IPS-18c (cell line): ENCODE results near the gene HJURP.

Experiments used
- H3K4me3 ChIP-seq: 2 replicates; pipeline ENCODE4 v1.7.0; 2013; ENCODE audit warnings: low read depth, mild to moderate bottlenecking, low read length, moderate library complexity; ENCODE audit not compliant: insufficient read depth
- H3K9me3 ChIP-seq: one replicate; pipeline ENCODE4 v1.6.1; 2013; ENCODE audit warnings: mild to moderate bottlenecking, low read length, moderate library complexity; ENCODE audit not compliant: control insufficient read depth, insufficient read depth

The HJURP gene

DNA sequence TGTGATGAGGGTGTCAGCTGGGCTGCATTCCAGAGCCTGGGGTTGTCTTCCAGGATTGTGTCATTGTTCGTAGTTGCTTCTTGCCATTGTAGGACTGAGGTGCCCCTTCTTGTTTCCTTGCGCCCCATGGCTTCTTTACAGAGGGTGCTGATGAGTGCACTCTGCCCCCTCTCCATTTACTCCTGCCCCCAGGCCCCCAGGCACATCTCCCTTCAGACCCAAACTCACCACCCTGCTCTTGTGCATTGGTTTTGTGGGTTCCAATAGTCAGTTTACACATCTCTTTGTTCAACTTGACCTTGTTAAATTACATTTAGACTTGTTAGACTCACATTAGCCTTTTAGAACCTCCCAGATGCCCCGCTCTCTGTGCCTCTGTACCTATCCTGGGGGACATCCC, 33.1 kb downstream of the HJURP start:
- Histone ChIP-seq H3K9me3 (no peaks in the 10 kb centered on the region), H3K4me3 (no peak overlapping the region)

DNA sequence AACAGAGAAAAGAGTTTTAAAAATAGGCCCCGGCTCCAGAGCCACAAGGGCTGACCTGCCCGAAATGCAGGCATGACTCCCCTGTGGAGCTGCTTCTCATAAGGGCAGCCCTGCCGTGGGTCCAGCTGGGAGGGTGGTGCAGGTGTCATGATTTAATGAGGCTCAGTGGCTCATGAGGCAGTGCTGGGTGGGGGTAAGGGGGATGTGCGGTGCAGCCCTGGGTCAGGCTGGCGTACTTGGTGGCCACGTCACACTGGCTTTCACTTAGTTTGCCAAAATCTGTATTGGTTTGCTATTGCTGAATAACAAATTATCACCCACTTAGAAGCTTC, 33.6 kb downstream of the HJURP start:
- H3K4me3 ChIP-seq = no peak overlapping the region
- no peaks in the 10 kb centered on the region for H3K9me3 ChIP-seq

DNA sequence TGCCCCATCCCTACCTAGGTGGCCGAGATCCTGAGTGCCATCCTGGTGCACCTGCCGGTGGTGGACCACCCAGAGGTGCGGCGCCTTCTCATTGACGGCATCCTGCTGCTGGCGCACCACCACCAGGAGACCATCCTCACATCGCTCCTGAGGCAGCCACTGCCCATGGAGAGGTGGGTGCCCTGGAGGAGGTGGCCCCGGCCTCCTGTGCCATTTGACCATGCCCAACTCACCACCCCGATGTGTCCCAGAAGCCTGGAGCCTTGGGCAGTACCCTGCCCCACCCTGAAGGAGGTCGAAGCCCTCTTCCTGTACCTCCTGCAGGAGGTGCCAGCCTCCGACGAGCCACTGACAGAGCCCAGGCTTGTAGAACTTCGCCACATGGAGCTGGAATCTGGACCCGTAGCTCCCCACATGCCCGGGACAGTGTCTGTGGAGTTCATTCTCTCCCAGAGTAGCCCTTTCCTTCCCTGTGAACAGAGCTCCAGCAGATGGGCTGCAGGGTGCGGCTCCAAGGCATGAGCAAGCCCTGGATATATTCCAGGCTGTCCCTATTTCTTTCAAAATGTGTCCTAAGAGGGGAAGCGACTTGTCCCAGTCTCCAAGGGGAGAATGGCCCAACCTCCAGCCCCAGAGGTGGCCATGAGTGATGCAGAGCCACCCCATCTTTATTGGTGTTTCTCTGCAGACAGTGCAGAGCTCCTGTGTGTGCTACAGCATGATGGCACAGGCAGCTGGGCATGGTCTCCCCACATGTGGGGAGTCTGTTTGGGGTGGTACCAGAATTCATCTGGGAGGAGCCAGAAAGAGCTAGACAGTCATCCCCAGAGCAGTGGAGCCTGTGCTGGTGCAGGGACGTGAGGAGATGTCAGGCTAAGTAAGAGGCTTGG, 34.2 kb downstream of the HJURP start:
- H3K9me3 ChIP-seq = no peaks in the 10 kb centered on the region
- H3K4me3 ChIP-seq = no peak overlapping the region

DNA sequence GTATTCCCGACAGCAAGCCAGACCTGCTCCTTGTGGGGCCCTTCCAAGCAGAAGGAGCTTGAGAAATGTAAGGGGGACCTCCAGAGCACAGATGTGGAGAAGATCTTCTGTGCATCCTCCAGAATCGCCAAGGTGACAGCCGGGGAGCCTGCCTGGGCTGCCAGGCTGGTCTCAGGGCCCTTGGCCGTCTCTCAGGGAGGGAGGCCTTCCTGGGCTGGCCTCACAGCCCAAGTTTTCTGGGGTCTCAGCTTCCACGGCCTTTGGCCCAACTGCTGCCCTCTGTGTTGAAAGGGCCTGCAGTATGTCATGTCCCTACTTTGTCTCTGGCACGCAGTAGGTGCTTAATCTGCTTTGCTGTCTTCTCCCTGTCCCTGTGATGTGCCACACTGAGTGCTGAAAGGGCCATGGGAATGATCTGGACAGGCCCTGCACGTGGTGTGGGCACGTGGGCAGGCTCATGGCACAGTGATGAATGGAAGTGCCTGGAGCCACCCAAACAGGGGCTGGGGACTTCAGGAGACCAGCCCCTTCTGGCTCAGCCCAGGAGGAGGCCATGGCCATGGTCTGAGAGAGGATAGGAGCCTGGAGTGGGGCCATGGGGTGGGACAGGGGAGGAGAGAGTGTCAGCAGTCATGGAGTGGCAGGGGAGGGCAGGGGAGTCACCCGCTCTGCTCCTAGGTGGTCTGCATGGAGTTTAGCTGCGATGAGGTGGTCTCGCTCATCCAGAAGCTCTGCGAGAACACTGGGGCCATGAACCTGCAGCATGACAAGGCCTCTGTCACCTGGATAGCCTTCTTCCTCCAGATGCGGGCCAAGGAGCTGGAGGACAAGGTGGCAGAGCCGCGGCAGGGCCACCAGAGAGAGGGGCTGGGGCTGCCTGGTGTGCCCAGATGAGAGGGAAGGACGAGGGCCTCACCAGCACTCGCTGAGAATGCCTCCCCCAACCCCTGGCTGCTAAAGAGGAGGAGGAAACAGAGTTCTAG, 35.4 kb downstream of the HJURP start:
- Histone ChIP-seq H3K4me3 (no peak overlapping the region), H3K9me3 (no peaks in the 10 kb centered on the region)

- Histone ChIP-seq H3K4me3 (no peak overlapping the region), H3K9me3 (no peaks in the 10 kb centered on the region)
Measured at GRCh38 chr2:233817995-233818638, 36.2 kb downstream of the HJURP start.

GRCh38 chr2:233817361-233817911, 36.9 kb downstream of the HJURP start:
- no peaks in the 10 kb centered on the region for H3K9me3 ChIP-seq
- no peak overlapping the region for H3K4me3 ChIP-seq

DNA sequence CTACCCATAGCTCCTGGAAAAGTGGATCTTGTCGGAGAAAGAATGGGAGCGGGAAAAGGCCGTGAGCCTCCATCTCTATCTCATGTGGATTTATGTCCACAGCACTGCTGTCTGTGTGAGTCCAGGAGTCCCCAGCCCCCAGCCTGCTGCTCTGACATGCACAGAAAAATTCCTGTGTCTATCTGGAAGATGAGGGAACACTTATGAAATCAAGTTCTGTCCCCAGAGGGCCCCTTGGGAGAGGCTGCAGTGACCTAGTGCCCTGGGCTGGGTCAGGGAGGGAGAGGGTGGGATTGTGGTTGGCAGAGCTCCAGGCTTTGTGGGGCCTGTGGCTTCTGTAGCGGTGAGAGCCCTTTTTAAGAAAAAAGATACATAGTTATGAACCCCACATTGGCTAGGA, 37.6 kb downstream of the HJURP start:
- H3K9me3 ChIP-seq = no peaks in the 10 kb centered on the region
- no peak overlapping the region for H3K4me3 ChIP-seq

- Histone ChIP-seq H3K4me3 (no peak overlapping the region), H3K9me3 (no peaks in the 10 kb centered on the region)
Measured at GRCh38 chr2:233816334-233816733, 38.0 kb downstream of the HJURP start.

DNA sequence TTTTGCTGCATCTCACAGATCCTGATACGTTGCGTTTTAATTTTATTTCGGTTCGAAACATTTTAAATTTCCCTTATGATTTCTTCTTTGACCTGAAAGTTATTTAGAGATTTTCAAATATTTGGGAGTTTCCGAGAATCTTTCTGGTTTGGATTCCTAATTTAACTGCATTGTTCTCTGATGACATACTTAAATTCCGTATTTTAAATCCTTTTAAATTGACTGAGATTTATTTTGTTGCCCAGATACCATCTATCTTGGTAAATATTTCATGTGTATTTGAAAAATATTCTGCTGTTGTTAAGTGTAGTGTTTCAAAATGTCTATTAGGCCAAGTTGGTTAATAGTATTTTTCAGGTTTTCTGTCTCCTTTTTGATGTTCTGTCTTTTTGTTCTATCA, 38.5 kb downstream of the HJURP start:
- H3K4me3 ChIP-seq = no peak overlapping the region
- H3K9me3 ChIP-seq = no peaks in the 10 kb centered on the region

GRCh38 chr2:233814056-233814835, 40.1 kb downstream of the HJURP start:
- Histone ChIP-seq H3K4me3 (no peak overlapping the region), H3K9me3 (no peaks in the 10 kb centered on the region)

DNA sequence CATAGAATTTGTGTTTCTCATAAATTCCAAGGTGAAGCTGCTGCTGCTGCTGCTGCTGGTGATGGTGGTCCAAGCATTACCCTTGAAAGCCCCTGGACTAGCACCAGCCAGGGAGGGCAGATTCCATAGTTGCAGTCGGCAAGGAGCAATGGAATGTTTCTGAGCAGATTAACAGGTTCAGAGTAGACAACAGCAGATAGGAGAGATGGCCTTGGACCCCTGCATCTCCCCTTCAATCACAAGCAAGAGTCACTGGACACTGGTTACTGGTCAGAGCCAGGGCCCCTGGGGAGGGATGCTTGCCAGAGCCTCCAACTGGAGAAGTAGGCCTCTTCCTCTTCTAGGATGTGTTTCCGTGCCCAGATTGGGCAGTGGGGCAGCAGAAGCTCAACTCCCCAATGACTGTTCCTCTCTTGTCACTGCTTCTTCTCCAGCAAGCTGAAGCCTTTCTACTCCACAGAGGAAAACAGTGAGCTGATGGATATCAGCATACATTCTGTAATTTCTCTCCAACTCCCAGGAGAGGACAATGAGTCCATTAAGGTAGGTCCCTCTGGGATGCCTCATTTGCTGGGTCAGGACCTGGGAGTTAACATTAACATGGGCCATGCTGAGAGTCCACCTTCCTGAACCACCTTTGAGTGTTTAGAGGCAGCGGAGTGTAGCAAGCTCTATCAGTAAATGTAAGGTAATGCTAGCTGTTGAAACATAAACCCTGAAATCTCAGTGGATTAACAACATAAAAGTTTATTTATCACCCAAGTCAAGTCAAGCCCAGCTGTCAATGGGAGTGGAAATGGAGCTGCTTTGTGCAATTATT, 40.9 kb downstream of the HJURP start:
- Histone ChIP-seq H3K9me3 (no peaks in the 10 kb centered on the region), H3K4me3 (no peak overlapping the region)

GRCh38 chr2:233811732-233812131, 42.6 kb downstream of the HJURP start:
- no peak overlapping the region for H3K4me3 ChIP-seq
- peaks cover 2% of the 10 kb centered on the region for H3K9me3 ChIP-seq

DNA sequence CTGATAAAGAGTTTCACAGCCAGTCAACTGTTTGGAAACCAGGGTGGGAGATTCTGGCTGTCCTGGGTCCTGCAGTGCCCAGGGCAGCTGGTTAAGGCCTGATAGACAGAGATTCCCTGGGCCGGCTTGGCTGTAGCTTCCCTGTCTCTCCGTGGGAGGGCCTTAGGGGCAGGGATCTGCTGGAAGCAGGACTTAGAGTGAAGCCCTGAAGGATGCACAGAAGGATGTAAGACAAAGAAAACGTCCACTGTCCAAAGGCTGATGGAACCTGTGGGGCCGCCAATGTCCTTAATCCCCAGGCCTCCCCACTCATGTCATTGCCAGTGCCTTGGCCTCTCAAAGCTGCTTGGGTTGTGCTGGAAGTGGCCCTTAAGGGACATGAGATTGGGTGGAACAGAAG, 43.2 kb downstream of the HJURP start:
- peaks cover 2% of the 10 kb centered on the region for H3K9me3 ChIP-seq
- no peak overlapping the region for H3K4me3 ChIP-seq

DNA sequence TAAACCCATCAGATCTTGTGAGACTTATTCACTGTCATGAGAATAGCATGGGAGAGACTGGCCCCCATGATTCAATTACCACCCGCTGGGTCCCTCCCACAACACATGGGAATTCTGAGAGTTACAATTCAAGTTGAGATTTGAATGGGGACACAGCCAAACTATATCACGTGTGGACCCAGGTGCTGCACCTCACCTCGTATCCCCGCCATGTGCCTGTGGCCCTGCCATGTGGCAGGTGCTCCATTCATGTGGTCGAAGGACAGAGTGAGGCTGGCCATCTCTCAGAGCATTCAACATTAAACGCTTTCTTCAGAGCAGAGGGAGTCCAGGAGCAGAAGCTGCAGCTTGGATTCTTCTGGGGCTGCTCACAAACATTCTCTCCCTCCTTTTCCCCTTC, 44.0 kb downstream of the HJURP start:
- no peak overlapping the region for H3K4me3 ChIP-seq
- H3K9me3 ChIP-seq = peaks cover 2% of the 10 kb centered on the region

DNA sequence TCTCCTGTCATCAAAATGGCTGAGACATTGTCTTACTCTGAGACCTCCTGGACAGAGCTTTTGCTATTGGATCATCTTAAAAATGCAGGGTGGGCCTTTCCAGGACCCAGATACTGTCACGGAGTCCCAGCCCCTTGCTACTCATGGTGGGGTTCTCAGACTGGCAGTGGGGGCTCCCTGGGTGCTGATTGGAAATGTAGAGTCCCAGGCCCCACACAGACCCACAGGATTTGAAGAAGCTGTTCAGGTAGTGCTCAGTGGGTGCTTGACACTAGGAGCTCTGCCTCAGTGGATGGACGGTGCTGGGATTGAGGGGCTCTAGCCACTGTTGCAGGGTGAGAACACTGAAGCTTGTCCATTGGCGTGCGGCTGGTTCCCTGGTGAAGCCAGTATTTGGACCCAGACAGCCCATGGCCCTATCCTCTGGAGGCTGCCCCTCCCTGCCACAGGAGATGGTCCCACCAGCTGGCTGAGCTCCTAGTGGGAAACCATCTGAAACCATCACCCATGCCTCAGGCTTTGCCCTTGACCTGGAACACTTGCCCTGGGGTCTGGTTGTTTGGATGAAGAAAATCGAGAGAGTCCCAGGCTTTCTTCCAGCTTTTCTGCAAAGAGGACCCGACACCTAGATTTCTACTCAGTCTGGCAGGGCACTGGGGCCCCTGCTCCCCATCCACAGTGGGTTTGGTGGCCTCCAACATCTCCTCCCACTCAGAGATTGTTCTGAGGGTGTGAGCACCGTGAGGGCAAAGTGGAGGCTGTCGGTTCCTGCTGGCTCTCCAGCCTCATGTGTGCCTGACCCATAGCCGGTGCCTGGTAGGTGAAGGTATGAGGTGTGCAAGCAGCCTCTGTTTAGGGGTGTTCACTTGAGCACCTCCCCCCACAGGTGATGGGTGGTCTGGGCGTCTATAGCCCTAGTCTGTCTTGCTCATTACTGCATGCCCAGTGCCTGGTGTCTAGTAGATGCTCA, 46.1 kb downstream of the HJURP start:
- H3K9me3 ChIP-seq = peaks cover 2% of the 10 kb centered on the region
- H3K4me3 ChIP-seq = no peak overlapping the region
